ENCODE data around the gene PHC2.
A peak's percentile ranks its signal among the peaks of the same experiment; 100 is the strongest.

Gene PHC2

GRCh38 chr1:33396188-33397124, 34.4 kb downstream of the PHC2 start:
- Histone ChIP-seq H3K9ac (ENCODE audit: low read length in 2 of 2) (no peak overlapping the region), H3K36me3 (ENCODE audit: control insufficient read depth in 2 of 2, insufficient read depth in 2 of 2, low read length in 2 of 2) (no peaks in the 10 kb centered on the region), H3K27ac (ENCODE audit: low read length) (no peak overlapping the region), H3K9me3 (ENCODE audit: control insufficient read depth in 2 of 2, low read length in 2 of 2) (no peaks in the 10 kb centered on the region), H3K4me1 (ENCODE audit: control insufficient read depth, insufficient read depth, low read length) (peaks cover 27% of the 10 kb centered on the region), H3K27me3 (ENCODE audit: control insufficient read depth in 1 of 2, insufficient read depth in 2 of 2, low read length in 2 of 2) (no peaks in the 10 kb centered on the region), H3K4me3 (ENCODE audit: low read length in 2 of 2) (no peak overlapping the region)

- peaks cover 34% of the 10 kb centered on the region for H3K4me1 ChIP-seq (ENCODE audit: control insufficient read depth, insufficient read depth, low read length)
- no peak overlapping the region for H3K9ac ChIP-seq (ENCODE audit: low read length in 2 of 2)
- no peak overlapping the region for H3K4me3 ChIP-seq (ENCODE audit: low read length in 2 of 2)
- H3K27me3 ChIP-seq (ENCODE audit: control insufficient read depth in 1 of 2, insufficient read depth in 2 of 2, low read length in 2 of 2), result no peaks in the 10 kb centered on the region
- H3K27ac ChIP-seq (ENCODE audit: low read length), result no peak overlapping the region
- H3K36me3 ChIP-seq (ENCODE audit: control insufficient read depth in 2 of 2, insufficient read depth in 2 of 2, low read length in 2 of 2), result no peaks in the 10 kb centered on the region
- no peaks in the 10 kb centered on the region for H3K9me3 ChIP-seq (ENCODE audit: control insufficient read depth in 2 of 2, low read length in 2 of 2)
These were observed 36.1 kb downstream of the PHC2 start for GRCh38 chr1:33394770-33395169.

DNA sequence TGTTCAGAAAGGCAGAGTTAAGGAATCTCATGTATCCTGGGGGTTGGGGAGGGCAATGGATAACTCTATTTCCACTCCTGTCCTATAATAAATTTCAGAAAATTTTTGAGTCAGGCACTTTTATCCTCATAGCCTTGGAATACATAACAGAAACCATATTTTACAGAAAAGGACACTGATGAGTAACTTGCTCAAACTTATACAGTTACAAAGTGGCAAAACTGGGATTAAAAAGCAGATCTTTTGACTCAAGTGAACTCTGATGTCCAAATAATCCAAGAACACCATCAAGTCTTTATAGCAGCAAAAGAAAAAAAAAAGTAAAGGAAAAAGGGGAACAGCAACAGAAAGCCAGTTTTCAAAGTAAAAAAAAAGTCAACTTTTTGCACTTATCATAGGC, 36.9 kb downstream of the PHC2 start:
- Histone ChIP-seq H3K4me1 (ENCODE audit: control insufficient read depth, insufficient read depth, low read length) (peaks cover 35% of the 10 kb centered on the region), H3K27me3 (ENCODE audit: control insufficient read depth in 1 of 2, insufficient read depth in 2 of 2, low read length in 2 of 2) (no peaks in the 10 kb centered on the region), H3K36me3 (ENCODE audit: control insufficient read depth in 2 of 2, insufficient read depth in 2 of 2, low read length in 2 of 2) (no peaks in the 10 kb centered on the region), H3K9me3 (ENCODE audit: control insufficient read depth in 2 of 2, low read length in 2 of 2) (no peaks in the 10 kb centered on the region), H3K9ac (ENCODE audit: low read length in 2 of 2) (no peak overlapping the region), H3K27ac (ENCODE audit: low read length) (no peak overlapping the region), H3K4me3 (ENCODE audit: low read length in 2 of 2) (no peak overlapping the region)

DNA sequence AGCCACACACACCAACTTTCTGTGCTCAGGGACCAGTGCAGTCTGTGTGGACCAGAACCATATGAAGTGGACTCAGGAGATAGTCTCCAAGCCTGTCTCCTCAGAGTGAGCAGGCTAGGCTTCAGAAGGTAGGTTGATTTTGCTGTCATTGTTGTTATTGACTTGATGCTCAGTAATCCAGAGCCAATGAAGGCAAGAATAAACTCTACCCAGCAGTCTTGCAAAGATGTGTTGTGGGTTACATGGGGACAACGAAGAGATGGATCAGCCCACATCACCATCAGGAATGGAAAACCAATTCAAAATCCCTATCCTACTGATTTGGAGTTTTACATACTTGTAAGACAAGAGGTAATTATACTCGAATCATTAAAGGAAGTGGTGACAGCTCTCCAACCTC, 37.4 kb downstream of the PHC2 start:
- peaks cover 37% of the 10 kb centered on the region for H3K4me1 ChIP-seq (ENCODE audit: control insufficient read depth, insufficient read depth, low read length)

GRCh38 chr1:33392639-33393038, 38.3 kb downstream of the PHC2 start:
- Histone ChIP-seq H3K27me3 (ENCODE audit: control insufficient read depth in 1 of 2, insufficient read depth in 2 of 2, low read length in 2 of 2) (no peaks in the 10 kb centered on the region), H3K27ac (ENCODE audit: low read length) (no peak overlapping the region), H3K4me1 (ENCODE audit: control insufficient read depth, insufficient read depth, low read length) (peaks cover 37% of the 10 kb centered on the region), H3K4me3 (ENCODE audit: low read length in 2 of 2) (no peak overlapping the region), H3K9me3 (ENCODE audit: control insufficient read depth in 2 of 2, low read length in 2 of 2) (no peaks in the 10 kb centered on the region), H3K36me3 (ENCODE audit: control insufficient read depth in 2 of 2, insufficient read depth in 2 of 2, low read length in 2 of 2) (no peaks in the 10 kb centered on the region), H3K9ac (ENCODE audit: low read length in 2 of 2) (no peak overlapping the region)

More for the DNA sequence above, 37.4 kb downstream of the PHC2 start:
- Histone ChIP-seq H3K36me3 (ENCODE audit: control insufficient read depth in 2 of 2, insufficient read depth in 2 of 2, low read length in 2 of 2) (no peaks in the 10 kb centered on the region), H3K27ac (ENCODE audit: low read length) (no peak overlapping the region), H3K27me3 (ENCODE audit: control insufficient read depth in 1 of 2, insufficient read depth in 2 of 2, low read length in 2 of 2) (no peaks in the 10 kb centered on the region), H3K9ac (ENCODE audit: low read length in 2 of 2) (no peak overlapping the region), H3K9me3 (ENCODE audit: control insufficient read depth in 2 of 2, low read length in 2 of 2) (no peaks in the 10 kb centered on the region), H3K4me3 (ENCODE audit: low read length in 2 of 2) (no peak overlapping the region)

DNA sequence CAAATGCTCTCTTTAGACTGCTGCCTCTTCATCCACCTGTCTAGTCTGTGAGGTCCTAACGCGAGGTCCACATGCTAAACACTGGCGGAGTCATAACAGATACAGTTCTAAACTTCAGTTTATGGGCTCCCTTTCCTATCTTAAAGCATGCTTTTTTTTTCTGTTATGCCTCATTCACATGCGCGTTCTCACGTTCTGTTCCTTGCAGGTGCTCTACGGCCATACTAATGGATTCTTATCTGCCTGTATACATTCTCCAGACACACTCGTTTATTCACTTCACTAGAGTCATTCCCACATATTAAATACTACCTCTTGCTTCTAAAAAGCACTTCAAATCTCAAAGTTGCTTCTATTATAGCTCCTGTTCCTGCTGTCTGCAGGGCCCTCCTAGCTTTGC, 38.7 kb downstream of the PHC2 start:
- no peak overlapping the region for H3K4me3 ChIP-seq (ENCODE audit: low read length in 2 of 2)
- H3K9ac ChIP-seq (ENCODE audit: low read length in 2 of 2), result no peak overlapping the region
- H3K27ac ChIP-seq (ENCODE audit: low read length), result no peak overlapping the region
- peaks cover 37% of the 10 kb centered on the region for H3K4me1 ChIP-seq (ENCODE audit: control insufficient read depth, insufficient read depth, low read length)
- H3K9me3 ChIP-seq (ENCODE audit: control insufficient read depth in 2 of 2, low read length in 2 of 2), result no peaks in the 10 kb centered on the region
- H3K27me3 ChIP-seq (ENCODE audit: control insufficient read depth in 1 of 2, insufficient read depth in 2 of 2, low read length in 2 of 2), result no peaks in the 10 kb centered on the region
- no peaks in the 10 kb centered on the region for H3K36me3 ChIP-seq (ENCODE audit: control insufficient read depth in 2 of 2, insufficient read depth in 2 of 2, low read length in 2 of 2)

- Histone ChIP-seq H3K4me1 (ENCODE audit: control insufficient read depth, insufficient read depth, low read length) (peaks cover 37% of the 10 kb centered on the region), H3K36me3 (ENCODE audit: control insufficient read depth in 2 of 2, insufficient read depth in 2 of 2, low read length in 2 of 2) (no peaks in the 10 kb centered on the region), H3K27ac (ENCODE audit: low read length) (no peak overlapping the region), H3K9ac (ENCODE audit: low read length in 2 of 2) (no peak overlapping the region), H3K27me3 (ENCODE audit: control insufficient read depth in 1 of 2, insufficient read depth in 2 of 2, low read length in 2 of 2) (no peaks in the 10 kb centered on the region), H3K9me3 (ENCODE audit: control insufficient read depth in 2 of 2, low read length in 2 of 2) (no peaks in the 10 kb centered on the region), H3K4me3 (ENCODE audit: low read length in 2 of 2) (no peak overlapping the region)
These were observed 39.4 kb downstream of the PHC2 start for GRCh38 chr1:33391343-33392078.

DNA sequence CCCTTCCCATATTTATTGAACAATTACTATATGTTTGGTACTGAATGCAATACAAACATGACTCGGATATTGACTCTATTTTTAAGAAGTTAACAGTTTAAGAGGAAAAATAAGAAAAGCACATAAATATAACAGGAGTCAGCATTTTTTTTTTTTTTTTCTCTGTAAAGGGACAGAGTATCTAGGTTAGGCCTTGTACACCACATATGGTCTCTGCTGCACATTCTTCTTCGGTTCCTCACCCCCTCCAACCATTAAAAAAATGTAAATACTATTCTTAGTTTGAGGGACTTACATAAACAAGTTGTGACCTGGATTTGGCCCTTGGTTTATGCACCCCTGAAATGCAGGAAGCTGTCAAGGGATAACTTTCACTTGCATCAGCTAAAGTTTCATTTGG, 40.4 kb downstream of the PHC2 start:
- Histone ChIP-seq H3K27ac (ENCODE audit: low read length) (peak overlapping the region; percentile 58), H3K4me3 (ENCODE audit: low read length in 2 of 2) (no peak overlapping the region), H3K9ac (ENCODE audit: low read length in 2 of 2) (no peak overlapping the region), H3K27me3 (ENCODE audit: control insufficient read depth in 1 of 2, insufficient read depth in 2 of 2, low read length in 2 of 2) (no peaks in the 10 kb centered on the region), H3K4me1 (ENCODE audit: control insufficient read depth, insufficient read depth, low read length) (peaks cover 37% of the 10 kb centered on the region), H3K36me3 (ENCODE audit: control insufficient read depth in 2 of 2, insufficient read depth in 2 of 2, low read length in 2 of 2) (no peaks in the 10 kb centered on the region), H3K9me3 (ENCODE audit: control insufficient read depth in 2 of 2, low read length in 2 of 2) (no peaks in the 10 kb centered on the region)

DNA sequence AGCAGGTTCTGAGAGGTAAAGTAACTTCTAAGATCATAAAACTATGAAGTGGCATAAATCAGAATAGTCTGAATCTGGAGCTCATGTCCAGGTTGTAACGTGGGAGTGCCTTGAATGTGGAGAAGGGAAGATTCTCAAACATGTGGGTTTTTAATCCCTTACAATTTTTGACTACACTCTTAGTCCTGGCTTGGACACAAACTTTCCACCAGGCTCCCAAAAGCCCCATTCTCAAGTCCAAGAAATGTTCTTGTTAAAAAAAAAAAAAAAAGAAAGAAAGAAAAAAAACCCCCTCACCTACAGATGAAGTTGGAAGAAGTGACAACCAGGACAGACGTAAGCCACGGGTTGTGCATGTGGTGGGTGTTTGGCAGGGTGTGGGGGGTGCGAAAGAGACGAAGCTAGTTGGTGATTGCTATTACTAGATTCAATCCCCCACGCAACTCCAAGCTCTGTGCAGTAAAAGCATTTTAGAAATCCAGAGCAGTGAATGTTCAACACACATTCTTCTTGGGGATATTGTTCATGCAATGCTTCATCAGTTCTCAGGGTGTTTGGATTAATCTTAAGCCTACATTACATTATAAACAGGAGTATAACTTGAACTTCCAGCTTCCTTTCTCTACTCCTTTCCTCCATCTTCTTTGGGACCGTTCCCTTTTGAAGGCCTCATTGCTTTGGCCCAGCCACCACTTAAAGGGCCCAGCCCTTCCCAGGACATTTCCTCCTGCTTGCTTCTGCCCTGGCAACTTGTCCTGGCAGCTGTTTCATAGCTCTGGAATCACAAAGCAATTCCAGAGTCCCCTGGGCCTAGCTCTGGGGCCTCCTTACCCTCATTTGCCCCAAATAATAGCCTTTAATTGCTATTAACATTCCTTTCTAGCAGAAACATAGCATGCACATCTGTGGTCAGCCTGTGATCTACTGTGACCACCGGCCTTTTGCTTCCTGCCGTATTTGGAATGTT, 41.8 kb downstream of the PHC2 start:
- Histone ChIP-seq H3K4me3 (ENCODE audit: low read length in 2 of 2) (peak overlapping the region in 1 of 2 donors; percentile 35), H3K9ac (ENCODE audit: low read length in 2 of 2) (no peak overlapping the region), H3K9me3 (ENCODE audit: control insufficient read depth in 2 of 2, low read length in 2 of 2) (no peaks in the 10 kb centered on the region), H3K27me3 (ENCODE audit: control insufficient read depth in 1 of 2, insufficient read depth in 2 of 2, low read length in 2 of 2) (no peaks in the 10 kb centered on the region), H3K4me1 (ENCODE audit: control insufficient read depth, insufficient read depth, low read length) (peaks cover 41% of the 10 kb centered on the region), H3K36me3 (ENCODE audit: control insufficient read depth in 2 of 2, insufficient read depth in 2 of 2, low read length in 2 of 2) (no peaks in the 10 kb centered on the region), H3K27ac (ENCODE audit: low read length) (peak overlapping the region; percentile 58)

- H3K4me1 ChIP-seq (ENCODE audit: control insufficient read depth, insufficient read depth, low read length), result peaks cover 38% of the 10 kb centered on the region
- no peak overlapping the region for H3K27ac ChIP-seq (ENCODE audit: low read length)
- H3K27me3 ChIP-seq (ENCODE audit: control insufficient read depth in 1 of 2, insufficient read depth in 2 of 2, low read length in 2 of 2), result no peaks in the 10 kb centered on the region
- H3K9me3 ChIP-seq (ENCODE audit: control insufficient read depth in 2 of 2, low read length in 2 of 2), result no peaks in the 10 kb centered on the region
- no peaks in the 10 kb centered on the region for H3K36me3 ChIP-seq (ENCODE audit: control insufficient read depth in 2 of 2, insufficient read depth in 2 of 2, low read length in 2 of 2)
- no peak overlapping the region for H3K4me3 ChIP-seq (ENCODE audit: low read length in 2 of 2)
- H3K9ac ChIP-seq (ENCODE audit: low read length in 2 of 2), result no peak overlapping the region
These were observed 43.3 kb downstream of the PHC2 start for GRCh38 chr1:33387625-33388024.

Measured in stomach smooth muscle (tissue), 2 donors.